Vagina (tissue), 2 donors: Measurements from ENCODE around the gene GPR150. TPM values are rescaled to one million over a fixed set of nuclear protein-coding genes. Genes with fewer than 3 reads are reported as not detected.
A peak's percentile ranks its signal among the peaks of the same experiment; 100 is the strongest.

Experiments used
- DNase-seq, 2 donors: peaks; one replicate each; pipeline ENCODE4 v3.0.0-alpha.2; 2017; ENCODE audit errors: extremely low spot score in 2 of 2
- H3K27ac ChIP-seq: fragments of 200-600 bp; sonication (generic); one replicate; pipeline ENCODE4 v1.5.1; 2019
- H3K27me3 ChIP-seq: fragments of 200-600 bp; sonication (generic); one replicate; pipeline ENCODE4 v1.5.1; 2019
- H3K36me3 ChIP-seq, 2 donors: fragments of 200-600 bp; sonication (generic); one replicate each; pipeline ENCODE4 v1.5.1; 2017 to 2019
- H3K4me1 ChIP-seq: fragments of 200-600 bp; sonication (generic); one replicate; pipeline ENCODE4 v1.5.1; 2019
- H3K4me3 ChIP-seq, 2 donors: fragments of 200-600 bp; sonication (generic); 1 replicate in 1 of 2; 2 replicates in 1 of 2; pipeline ENCODE4 v1.5.1; 2016 to 2019
- H3K9me3 ChIP-seq: fragments of 200-600 bp; sonication (generic); one replicate; pipeline ENCODE4 v1.5.1; 2019
- POLR2A ChIP-seq, 2 donors: fragments of 450-650 bp; IDR thresholded peaks; one replicate each; pipeline ENCODE4 v1.6.1; 2017; ENCODE audit warnings: antibody characterized with exemption in 2 of 2, mild to moderate bottlenecking in 2 of 2, moderate library complexity in 2 of 2
- POLR2AphosphoS5 ChIP-seq, 2 donors: sonication (generic); formaldehyde crosslinking; IDR thresholded peaks; one replicate each; pipeline ENCODE4 v1.9.0; 2017; ENCODE audit warnings: antibody characterized with exemption in 2 of 2, mild to moderate bottlenecking in 2 of 2, low read depth in 1 of 2; ENCODE audit not compliant: insufficient read depth in 1 of 2
- intact Hi-C: fragments of 100-400 bp; cut with DNase I; formaldehyde crosslinking; loops from one replicate; pipeline ENCODE4 v1.15.1; 2023
- total RNA-seq: library from RNA; depleted of rRNA; stranded (reverse); fragments of >200 nt; gene quantifications from one replicate; pipeline ENCODE4 v1.2.3, GENCODE V29; 2016
- TF ChIP-seq, protein P1 (sequence below), 3 experiments: fragments of 450-650 bp in 2 of 3; fragments of 200-600 bp in 1 of 3; sonication (generic) in 1 of 3; IDR thresholded peaks; one replicate each; pipeline ENCODE4 v1.5.1; 2017 to 2019; ENCODE audit warnings: antibody characterized with exemption in 3 of 3, mild to moderate bottlenecking in 2 of 3, moderate library complexity in 2 of 3

GPR150 gene
- total RNA-seq: 1.7 TPM

DNA sequence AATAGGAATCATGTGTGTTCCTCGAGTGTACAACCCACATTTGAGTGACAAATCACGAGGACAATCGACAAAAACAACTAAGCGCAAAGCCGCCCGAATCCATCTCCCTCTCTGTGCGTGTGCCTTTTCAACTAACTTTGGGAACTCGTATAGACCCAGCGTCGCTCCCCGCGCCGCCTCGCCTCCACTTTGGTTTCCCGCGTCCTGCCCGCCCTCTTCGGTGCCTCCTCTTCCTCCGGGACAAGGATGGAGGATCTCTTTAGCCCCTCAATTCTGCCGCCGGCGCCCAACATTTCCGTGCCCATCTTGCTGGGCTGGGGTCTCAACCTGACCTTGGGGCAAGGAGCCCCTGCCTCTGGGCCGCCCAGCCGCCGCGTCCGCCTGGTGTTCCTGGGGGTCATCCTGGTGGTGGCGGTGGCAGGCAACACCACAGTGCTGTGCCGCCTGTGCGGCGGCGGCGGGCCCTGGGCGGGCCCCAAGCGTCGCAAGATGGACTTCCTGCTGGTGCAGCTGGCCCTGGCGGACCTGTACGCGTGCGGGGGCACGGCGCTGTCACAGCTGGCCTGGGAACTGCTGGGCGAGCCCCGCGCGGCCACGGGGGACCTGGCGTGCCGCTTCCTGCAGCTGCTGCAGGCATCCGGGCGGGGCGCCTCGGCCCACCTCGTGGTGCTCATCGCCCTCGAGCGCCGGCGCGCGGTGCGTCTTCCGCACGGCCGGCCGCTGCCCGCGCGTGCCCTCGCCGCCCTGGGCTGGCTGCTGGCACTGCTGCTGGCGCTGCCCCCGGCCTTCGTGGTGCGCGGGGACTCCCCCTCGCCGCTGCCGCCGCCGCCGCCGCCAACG lies at the start of gene GPR150:
GPR150 (plus strand) TSS at position 58 of the 840 bp plus-strand sequence; CDS start at position 247, 189 bp downstream.
- H3K27me3 ChIP-seq: no peaks in the 10 kb centered on the region
- peaks cover 21% of the 10 kb centered on the region for H3K4me1 ChIP-seq
- intact Hi-C loops: loop anchor here (10.0 kb wide), 1 partner anchor 65 kb away; the partner anchor contains the start of genes ARSK and SKIC3
- no peak for DNase-seq
- H3K27ac ChIP-seq: peak within 1 kb of the TSS; percentile 19
- no peaks in the 10 kb centered on the region for H3K36me3 ChIP-seq
- TF ChIP-seq POLR2AphosphoS5 (IDR thresholded peaks at IDR 0.05; ENCODE audit: insufficient read depth in 1 of 2, low read depth in 1 of 2): no peak
- TF ChIP-seq, protein P1, sequence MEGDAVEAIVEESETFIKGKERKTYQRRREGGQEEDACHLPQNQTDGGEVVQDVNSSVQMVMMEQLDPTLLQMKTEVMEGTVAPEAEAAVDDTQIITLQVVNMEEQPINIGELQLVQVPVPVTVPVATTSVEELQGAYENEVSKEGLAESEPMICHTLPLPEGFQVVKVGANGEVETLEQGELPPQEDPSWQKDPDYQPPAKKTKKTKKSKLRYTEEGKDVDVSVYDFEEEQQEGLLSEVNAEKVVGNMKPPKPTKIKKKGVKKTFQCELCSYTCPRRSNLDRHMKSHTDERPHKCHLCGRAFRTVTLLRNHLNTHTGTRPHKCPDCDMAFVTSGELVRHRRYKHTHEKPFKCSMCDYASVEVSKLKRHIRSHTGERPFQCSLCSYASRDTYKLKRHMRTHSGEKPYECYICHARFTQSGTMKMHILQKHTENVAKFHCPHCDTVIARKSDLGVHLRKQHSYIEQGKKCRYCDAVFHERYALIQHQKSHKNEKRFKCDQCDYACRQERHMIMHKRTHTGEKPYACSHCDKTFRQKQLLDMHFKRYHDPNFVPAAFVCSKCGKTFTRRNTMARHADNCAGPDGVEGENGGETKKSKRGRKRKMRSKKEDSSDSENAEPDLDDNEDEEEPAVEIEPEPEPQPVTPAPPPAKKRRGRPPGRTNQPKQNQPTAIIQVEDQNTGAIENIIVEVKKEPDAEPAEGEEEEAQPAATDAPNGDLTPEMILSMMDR (IDR thresholded peaks at IDR 0.05): no peak
- no peak for TF ChIP-seq POLR2A (IDR thresholded peaks at IDR 0.05)
- H3K4me3 ChIP-seq: peak within 1 kb of the TSS; percentile 56 to 66
- no peaks in the 10 kb centered on the region for H3K9me3 ChIP-seq

DNA sequence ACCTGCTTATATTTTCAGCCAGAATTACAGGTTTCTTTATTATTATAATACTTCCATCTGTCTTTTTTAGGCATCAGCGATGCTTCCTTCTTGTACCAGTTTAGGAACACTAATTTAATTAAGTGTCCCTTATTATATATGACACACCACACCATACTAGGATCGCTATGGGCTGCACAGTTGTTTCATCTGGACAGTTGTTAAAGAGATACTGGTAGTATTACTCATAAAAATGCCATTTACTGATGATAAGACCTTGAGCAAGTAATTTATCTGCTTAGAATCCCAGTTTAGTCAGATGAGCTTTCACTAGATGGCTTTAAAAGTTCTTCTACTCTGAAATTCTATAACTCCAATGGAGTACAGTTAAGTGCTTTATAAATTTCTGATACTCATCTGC lies 47.9 kb upstream of the GPR150 start:
- TF ChIP-seq POLR2A (IDR thresholded peaks at IDR 0.05) (no peak), POLR2AphosphoS5 (IDR thresholded peaks at IDR 0.05; ENCODE audit: insufficient read depth in 1 of 2, low read depth in 1 of 2) (no peak)
- TF ChIP-seq, protein P1 (IDR thresholded peaks at IDR 0.05): no peak
- no peak overlapping the region for H3K27ac ChIP-seq
- intact Hi-C loops: no loop called here
- no peaks in the 10 kb centered on the region for H3K4me1 ChIP-seq
- H3K4me3 ChIP-seq: no peak overlapping the region
- no peak for DNase-seq
- H3K9me3 ChIP-seq: no peaks in the 10 kb centered on the region
- H3K27me3 ChIP-seq: no peaks in the 10 kb centered on the region
- H3K36me3 ChIP-seq: peaks cover 0 to 9% of the 10 kb centered on the region in 2 donors

GRCh38 chr5:95581576-95581975 lies 38.3 kb upstream of the GPR150 start:
- H3K36me3 ChIP-seq: no peaks in the 10 kb centered on the region
- H3K27ac ChIP-seq: no peak overlapping the region
- H3K9me3 ChIP-seq: no peaks in the 10 kb centered on the region
- H3K4me1 ChIP-seq: no peaks in the 10 kb centered on the region
- TF ChIP-seq POLR2AphosphoS5 (IDR thresholded peaks at IDR 0.05; ENCODE audit: insufficient read depth in 1 of 2, low read depth in 1 of 2): no peak
- TF ChIP-seq POLR2A (IDR thresholded peaks at IDR 0.05): no peak
- no peaks in the 10 kb centered on the region for H3K27me3 ChIP-seq
- H3K4me3 ChIP-seq: no peak overlapping the region
- intact Hi-C loops: no loop called here
- no peak for DNase-seq

- Histone ChIP-seq H3K27me3 (no peaks in the 10 kb centered on the region), H3K36me3 (no peaks in the 10 kb centered on the region), H3K9me3 (no peaks in the 10 kb centered on the region), H3K4me1 (no peaks in the 10 kb centered on the region), H3K4me3 (no peak overlapping the region), H3K27ac (no peak overlapping the region)
- no peak for TF ChIP-seq POLR2AphosphoS5 (IDR thresholded peaks at IDR 0.05; ENCODE audit: insufficient read depth in 1 of 2, low read depth in 1 of 2)
- TF ChIP-seq, protein P1 (IDR thresholded peaks at IDR 0.05): no peak
- no peak for TF ChIP-seq POLR2A (IDR thresholded peaks at IDR 0.05)
- DNase-seq: no peak
- intact Hi-C loops: no loop called here
Observed at GRCh38 chr5:95583992-95584391, 35.9 kb upstream of the GPR150 start.

DNA sequence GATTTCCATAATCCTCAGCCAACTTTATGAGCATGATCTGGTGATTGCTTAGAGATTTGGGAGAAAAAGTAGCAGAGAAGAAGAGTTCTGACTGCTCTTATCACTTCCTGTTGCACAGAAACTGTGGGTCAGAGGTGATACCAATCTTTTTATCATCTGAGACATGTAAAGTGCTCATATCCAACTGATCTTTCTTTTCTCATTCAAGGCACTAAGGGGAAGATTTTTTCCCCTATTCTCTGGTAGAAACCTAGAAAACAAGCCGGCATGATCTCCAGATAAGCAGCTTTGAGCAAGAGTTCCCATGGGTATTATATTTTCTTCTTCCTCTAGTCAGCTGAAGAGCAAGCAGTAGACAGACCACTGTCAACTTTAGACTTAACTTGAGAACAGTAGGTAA lies 29.0 kb upstream of the GPR150 start:
- H3K4me1 ChIP-seq: no peaks in the 10 kb centered on the region
- no peaks in the 10 kb centered on the region for H3K9me3 ChIP-seq
- intact Hi-C loops: no loop called here
- no peak for DNase-seq
- H3K4me3 ChIP-seq: no peak overlapping the region
- TF ChIP-seq POLR2AphosphoS5 (IDR thresholded peaks at IDR 0.05; ENCODE audit: insufficient read depth in 1 of 2, low read depth in 1 of 2): no peak
- TF ChIP-seq, protein P1 (IDR thresholded peaks at IDR 0.05): no peak
- no peak for TF ChIP-seq POLR2A (IDR thresholded peaks at IDR 0.05)
- H3K36me3 ChIP-seq: peaks cover 0 to 5% of the 10 kb centered on the region in 2 donors
- no peak overlapping the region for H3K27ac ChIP-seq
- H3K27me3 ChIP-seq: no peaks in the 10 kb centered on the region
